Neural cell (in vitro differentiated cells): ENCODE measurements around the gene LRRTM3. TPM values are rescaled to one million over a fixed set of nuclear protein-coding genes. Genes with fewer than 3 reads are reported as not detected.

ENCODE experiments used
- H2AFZ ChIP-seq: fragments of 200-600, 300-800 bp; sonication (generic), shearing (Covaris generic); 2 replicates; pipeline ENCODE4 v1.6.0; 2014; ENCODE audit warnings: low read depth, mild to moderate bottlenecking, antibody characterized with exemption, low read length, moderate library complexity
- H3F3A ChIP-seq: fragments of 200-600 bp; shearing (Covaris generic); 2 replicates; pipeline ENCODE4 v1.6.1; 2016; ENCODE audit warnings: mild to moderate bottlenecking, moderate library complexity, mixed read lengths, antibody characterized with exemption, low read length; ENCODE audit not compliant: insufficient read depth, poor library complexity, severe bottlenecking
- H3K27ac ChIP-seq: fragments of 200-600, 300-800 bp; sonication (generic), shearing (Covaris generic); 2 replicates; pipeline ENCODE4 v1.5.1; 2014; ENCODE audit warnings: mild to moderate bottlenecking, low read length, moderate library complexity
- H3K27me3 ChIP-seq: fragments of 300-800, 200-600 bp; sonication (generic), shearing (Covaris generic); 2 replicates; pipeline ENCODE4 v1.6.0; 2014; ENCODE audit warnings: mild to moderate bottlenecking, low read depth, low read length, moderate library complexity; ENCODE audit not compliant: insufficient read depth
- H3K36me3 ChIP-seq: fragments of 300-800, 200-600 bp; sonication (generic), shearing (Covaris generic); 2 replicates; pipeline ENCODE4 v1.5.1; 2014; ENCODE audit warnings: mild to moderate bottlenecking, antibody characterized with exemption, low read length, moderate library complexity; ENCODE audit not compliant: insufficient read depth
- H3K4me2 ChIP-seq: fragments of 300-800, 200-600 bp; sonication (generic), shearing (Covaris generic); 2 replicates; pipeline ENCODE4 v1.6.0; 2014; ENCODE audit warnings: mild to moderate bottlenecking, low read length
- H3K4me3 ChIP-seq: fragments of 300-800, 200-600 bp; sonication (generic), shearing (Covaris generic); 2 replicates; pipeline ENCODE4 v1.5.1; 2014; ENCODE audit warnings: mild to moderate bottlenecking, low read length, moderate library complexity
- H3K79me2 ChIP-seq: fragments of 200-600 bp; shearing (Covaris generic); replicated peaks from 2 replicates; pipeline ENCODE4 v1.6.0; 2014; ENCODE audit warnings: mild to moderate bottlenecking, low read length, moderate library complexity; ENCODE audit not compliant: insufficient read depth
- H3K9ac ChIP-seq: fragments of 300-800, 200-600 bp; sonication (generic), shearing (Covaris generic); 2 replicates; pipeline ENCODE4 v1.6.1; 2016; ENCODE audit warnings: mild to moderate bottlenecking, low read length, mixed read lengths
- H3K9me2 ChIP-seq: fragments of 200-600 bp; shearing (Covaris generic); 2 replicates; pipeline ENCODE4 v1.6.1; 2016; ENCODE audit warnings: mild to moderate bottlenecking, low read length, mixed read lengths; ENCODE audit not compliant: insufficient read depth
- H3K9me3 ChIP-seq: fragments of 200-600, 300-800 bp; sonication (generic), shearing (Covaris generic); 2 replicates; pipeline ENCODE4 v1.6.1; 2016; ENCODE audit warnings: mild to moderate bottlenecking, mixed run types, low read length, moderate library complexity, mixed read lengths
- H4K20me1 ChIP-seq: fragments of 200-600 bp; shearing (Covaris generic); 2 replicates; pipeline ENCODE4 v1.6.1; 2016; ENCODE audit warnings: mild to moderate bottlenecking, mixed run types; ENCODE audit not compliant: insufficient read depth
- CTCF ChIP-seq: fragments of 450-650 bp; IDR thresholded peaks from 2 replicates; pipeline ENCODE4 v1.5.1; 2014; ENCODE audit warnings: antibody characterized with exemption, mild to moderate bottlenecking, moderate library complexity; ENCODE audit not compliant: poor library complexity, severe bottlenecking
- EP300 ChIP-seq: fragments of 450-650 bp; conservative IDR thresholded peaks from 2 replicates; pipeline ENCODE4 v1.6.1; 2014; ENCODE audit warnings: antibody characterized with exemption, mild to moderate bottlenecking, moderate library complexity; ENCODE audit not compliant: poor library complexity, severe bottlenecking
- EZH2 ChIP-seq: fragments of 200-600, 300-800 bp; shearing (Covaris generic), sonication (generic); IDR thresholded peaks from 2 replicates; pipeline ENCODE4 v1.6.1; 2014; ENCODE audit warnings: antibody characterized with exemption, low read length, borderline replicate concordance, mild to moderate bottlenecking; ENCODE audit not compliant: insufficient read depth, poor library complexity, severe bottlenecking
- MXI1 ChIP-seq: fragments of 450-650 bp; conservative IDR thresholded peaks from 2 replicates; pipeline ENCODE4 v1.6.1; 2014; ENCODE audit warnings: antibody characterized with exemption, mild to moderate bottlenecking; ENCODE audit not compliant: poor library complexity, severe bottlenecking
- POLR2AphosphoS5 ChIP-seq: IDR thresholded peaks from 2 replicates; pipeline ENCODE4 v1.6.1; 2012
- RAD21 ChIP-seq: fragments of 450-650 bp; conservative IDR thresholded peaks from 2 replicates; pipeline ENCODE4 v1.6.1; 2014; ENCODE audit warnings: antibody characterized with exemption, mild to moderate bottlenecking, moderate library complexity
- REST ChIP-seq: IDR thresholded peaks from 2 replicates; pipeline ENCODE4 v1.6.1; 2012; ENCODE audit warnings: borderline replicate concordance
- SMC3 ChIP-seq: fragments of 450-650 bp; conservative IDR thresholded peaks from 2 replicates; pipeline ENCODE4 v1.6.1; 2014; ENCODE audit warnings: antibody characterized with exemption, mild to moderate bottlenecking, moderate library complexity; ENCODE audit not compliant: poor library complexity
- TAF1 ChIP-seq: IDR thresholded peaks from 2 replicates; pipeline ENCODE4 v1.6.1; 2012; ENCODE audit warnings: low read depth
- polyA plus RNA-seq: library from polyadenylated mRNA; depleted of rRNA; stranded (reverse); fragments of >200 nt; gene quantifications from 2 replicates; pipeline ENCODE4 v1.2.3, GENCODE V29; 2014

Gene LRRTM3
- polyA plus RNA-seq, 1 donor from 2014 or later: 3.2 TPM

DNA sequence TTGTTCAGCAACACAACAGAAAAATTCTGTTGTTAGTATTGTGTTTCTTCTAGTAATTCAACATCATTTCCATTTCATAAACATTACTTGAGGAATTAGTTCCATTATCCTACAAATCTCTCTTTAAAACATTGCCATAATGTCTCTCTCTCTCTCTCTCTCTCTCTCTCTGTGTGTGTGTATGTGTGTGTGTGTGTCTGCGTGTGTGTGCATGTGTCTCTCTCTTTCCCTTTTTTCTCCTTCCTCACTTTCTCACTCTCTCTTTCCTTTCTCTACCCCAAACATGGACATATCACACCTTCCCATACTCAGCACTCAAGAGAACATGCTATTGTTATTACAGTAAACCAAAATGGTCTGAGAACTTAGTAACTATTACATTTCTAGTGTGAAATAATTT, 16.6 kb downstream of the LRRTM3 start:
- no peak overlapping the region for H3K4me3 ChIP-seq
- H3K27me3 ChIP-seq: no peaks in the 10 kb centered on the region
- H3K9ac ChIP-seq: no peak overlapping the region
- no peak overlapping the region for H3K27ac ChIP-seq
- no peaks in the 10 kb centered on the region for H3K9me2 ChIP-seq
- H3K79me2 ChIP-seq: no peaks in the 10 kb centered on the region
- no peaks in the 10 kb centered on the region for H3K36me3 ChIP-seq
- TF ChIP-seq RAD21 (no peak), POLR2AphosphoS5 (no peak), EZH2 (no peak), EP300 (no peak), CTCF (no peak), SMC3 (no peak), TAF1 (no peak), MXI1 (no peak), REST (no peak)
- H3F3A ChIP-seq: no peaks in the 10 kb centered on the region
- H2AFZ ChIP-seq: no peak overlapping the region
- no peaks in the 10 kb centered on the region for H3K9me3 ChIP-seq
- no peak overlapping the region for H3K4me2 ChIP-seq
- no peaks in the 10 kb centered on the region for H4K20me1 ChIP-seq

- TF ChIP-seq EZH2: no peak
- no peaks in the 10 kb centered on the region for H3K36me3 ChIP-seq
- H3K4me3 ChIP-seq: no peak overlapping the region
- H3K4me2 ChIP-seq: no peak overlapping the region
- no peaks in the 10 kb centered on the region for H3K9me2 ChIP-seq
- H3K27ac ChIP-seq: no peak overlapping the region
- no peaks in the 10 kb centered on the region for H4K20me1 ChIP-seq
- H3F3A ChIP-seq: no peaks in the 10 kb centered on the region
- no peak overlapping the region for H3K9ac ChIP-seq
- H3K9me3 ChIP-seq: no peaks in the 10 kb centered on the region
- H3K27me3 ChIP-seq: no peaks in the 10 kb centered on the region
- no peaks in the 10 kb centered on the region for H3K79me2 ChIP-seq
- no peak overlapping the region for H2AFZ ChIP-seq
Observed at GRCh38 chr10:66943590-66943989, 17.8 kb downstream of the LRRTM3 start.

GRCh38 chr10:66951896-66952295, 26.1 kb downstream of the LRRTM3 start:
- H3K27me3 ChIP-seq: no peaks in the 10 kb centered on the region

More at GRCh38 chr10:66951896-66952295, 26.1 kb downstream of the LRRTM3 start:
- Histone ChIP-seq H3K9me3 (no peaks in the 10 kb centered on the region), H3F3A (no peaks in the 10 kb centered on the region), H3K4me3 (no peak overlapping the region), H3K36me3 (no peaks in the 10 kb centered on the region), H3K4me2 (no peak overlapping the region), H3K9me2 (no peaks in the 10 kb centered on the region), H2AFZ (no peak overlapping the region), H3K27ac (no peak overlapping the region), H3K9ac (no peak overlapping the region), H4K20me1 (no peaks in the 10 kb centered on the region), H3K79me2 (no peaks in the 10 kb centered on the region)
- TF ChIP-seq CTCF: no peak
- no peak for TF ChIP-seq TAF1
- TF ChIP-seq REST: no peak
- no peak for TF ChIP-seq POLR2AphosphoS5
- no peak for TF ChIP-seq SMC3
- no peak for TF ChIP-seq EZH2
- TF ChIP-seq RAD21: no peak
- TF ChIP-seq EP300: no peak
- TF ChIP-seq MXI1: no peak
